Rectal smooth muscle tissue (tissue), 1 donor: ENCODE data around the gene FLCN.
"Not testable (repeated sequence)": the region's sequence is repeated elsewhere in the genome, so short reads cannot be mapped to it uniquely, and the experiment has no call there.

ENCODE experiments used
- H3K27ac ChIP-seq: one replicate; pipeline ENCODE4 v1.7.0; 2013; ENCODE audit warnings: low read depth, low read length, inconsistent platforms
- H3K27me3 ChIP-seq: one replicate; pipeline ENCODE4 v1.7.0; 2013; ENCODE audit warnings: low read length; ENCODE audit not compliant: control insufficient read depth, insufficient read depth
- H3K36me3 ChIP-seq: one replicate; pipeline ENCODE4 v1.7.0; 2013; ENCODE audit warnings: low read length; ENCODE audit not compliant: control insufficient read depth, insufficient read depth
- H3K4me1 ChIP-seq: one replicate; pipeline ENCODE4 v1.7.0; 2013; ENCODE audit warnings: low read length; ENCODE audit not compliant: control insufficient read depth, insufficient read depth
- H3K4me3 ChIP-seq: one replicate; pipeline ENCODE4 v1.7.0; 2013; ENCODE audit warnings: low read length
- H3K9ac ChIP-seq: one replicate; pipeline ENCODE4 v1.7.0; 2013; ENCODE audit warnings: low read length

FLCN gene

GRCh38 chr17:17201907-17202306, 35.1 kb downstream of the FLCN start:
- Histone ChIP-seq H3K27me3 (no peaks in the 10 kb centered on the region), H3K9ac (no peak overlapping the region), H3K36me3 (no peaks in the 10 kb centered on the region), H3K4me1 (peaks cover 42% of the 10 kb centered on the region), H3K4me3 (no peak overlapping the region), H3K27ac (peak overlapping the region; percentile 91)

GRCh38 chr17:17201271-17201670, 35.7 kb downstream of the FLCN start:
- Histone ChIP-seq H3K9ac (no peak overlapping the region), H3K27me3 (no peaks in the 10 kb centered on the region), H3K36me3 (no peaks in the 10 kb centered on the region), H3K4me3 (no peak overlapping the region), H3K4me1 (peaks cover 42% of the 10 kb centered on the region), H3K27ac (peak overlapping the region; percentile 78)

- Histone ChIP-seq H3K36me3 (no peaks in the 10 kb centered on the region), H3K4me3 (no peak overlapping the region), H3K4me1 (peaks cover 42% of the 10 kb centered on the region), H3K9ac (no peak overlapping the region), H3K27me3 (no peaks in the 10 kb centered on the region), H3K27ac (peak overlapping the region; percentile 80)
Measured at GRCh38 chr17:17200831-17201230, 36.1 kb downstream of the FLCN start.

- H3K27me3 ChIP-seq: no peaks in the 10 kb centered on the region
- peak overlapping the region; percentile 80 for H3K27ac ChIP-seq
- no peaks in the 10 kb centered on the region for H3K36me3 ChIP-seq
- H3K9ac ChIP-seq: no peak overlapping the region
- peaks cover 42% of the 10 kb centered on the region for H3K4me1 ChIP-seq
- H3K4me3 ChIP-seq: no peak overlapping the region
Measured at GRCh38 chr17:17200311-17200710, 36.7 kb downstream of the FLCN start.

- Histone ChIP-seq H3K9ac (no peak overlapping the region), H3K36me3 (no peaks in the 10 kb centered on the region), H3K4me1 (peaks cover 24% of the 10 kb centered on the region), H3K27me3 (no peaks in the 10 kb centered on the region), H3K4me3 (no peak overlapping the region), H3K27ac (no peak overlapping the region)
Measured at GRCh38 chr17:17198281-17198680, 38.7 kb downstream of the FLCN start.

GRCh38 chr17:17196776-17197175, 40.2 kb downstream of the FLCN start:
- H3K27me3 ChIP-seq: no peaks in the 10 kb centered on the region
- H3K27ac ChIP-seq: no peak overlapping the region
- no peak overlapping the region for H3K4me3 ChIP-seq
- no peaks in the 10 kb centered on the region for H3K36me3 ChIP-seq
- H3K9ac ChIP-seq: no peak overlapping the region
- peaks cover 14% of the 10 kb centered on the region for H3K4me1 ChIP-seq

GRCh38 chr17:17195466-17195865, 41.5 kb downstream of the FLCN start:
- H3K4me1 ChIP-seq: peaks cover 20% of the 10 kb centered on the region
- H3K27ac ChIP-seq, H3K27me3 ChIP-seq, H3K4me3 ChIP-seq, H3K9ac ChIP-seq, H3K36me3 ChIP-seq: not testable (repeated sequence)

- peak overlapping the region; percentile 85 for H3K27ac ChIP-seq
- H3K4me1 ChIP-seq: peaks cover 18% of the 10 kb centered on the region
- no peak overlapping the region for H3K4me3 ChIP-seq
- H3K27me3 ChIP-seq: no peaks in the 10 kb centered on the region
- H3K36me3 ChIP-seq: peaks cover 2% of the 10 kb centered on the region
- H3K9ac ChIP-seq: no peak overlapping the region
Measured at GRCh38 chr17:17191961-17192381, 45.0 kb downstream of the FLCN start.

- H3K27ac ChIP-seq: peak overlapping the region; percentile 85
- H3K4me3 ChIP-seq: no peak overlapping the region
- H3K9ac ChIP-seq: no peak overlapping the region
- H3K4me1 ChIP-seq: peaks cover 18% of the 10 kb centered on the region
- no peaks in the 10 kb centered on the region for H3K27me3 ChIP-seq
- H3K36me3 ChIP-seq: peaks cover 2% of the 10 kb centered on the region
Measured at GRCh38 chr17:17191346-17191792, 45.6 kb downstream of the FLCN start.

GRCh38 chr17:17190188-17190587, 46.8 kb downstream of the FLCN start:
- Histone ChIP-seq H3K36me3 (peaks cover 2% of the 10 kb centered on the region), H3K27me3 (no peaks in the 10 kb centered on the region), H3K27ac (peak overlapping the region; percentile 85), H3K9ac (no peak overlapping the region), H3K4me1 (peaks cover 18% of the 10 kb centered on the region), H3K4me3 (no peak overlapping the region)

GRCh38 chr17:17189559-17189958, 47.4 kb downstream of the FLCN start:
- Histone ChIP-seq H3K9ac (no peak overlapping the region), H3K4me1 (peaks cover 18% of the 10 kb centered on the region), H3K4me3 (no peak overlapping the region), H3K36me3 (peaks cover 2% of the 10 kb centered on the region), H3K27me3 (no peaks in the 10 kb centered on the region), H3K27ac (peak overlapping the region; percentile 85)

- Histone ChIP-seq H3K4me1 (peaks cover 18% of the 10 kb centered on the region), H3K36me3 (peaks cover 9% of the 10 kb centered on the region), H3K4me3 (no peak overlapping the region), H3K27me3 (no peaks in the 10 kb centered on the region), H3K27ac (no peak overlapping the region), H3K9ac (no peak overlapping the region)
Measured at GRCh38 chr17:17188586-17188985, 48.4 kb downstream of the FLCN start.

GRCh38 chr17:17186551-17187505, 50.1 kb downstream of the FLCN start:
- Histone ChIP-seq H3K27ac (no peak overlapping the region), H3K4me3 (no peak overlapping the region), H3K27me3 (no peaks in the 10 kb centered on the region), H3K36me3 (peaks cover 18% of the 10 kb centered on the region), H3K4me1 (peaks cover 18% of the 10 kb centered on the region), H3K9ac (no peak overlapping the region)
